ENCODE measurements around the gene CFAP97.
"Not testable (repeated sequence)": the region's sequence is repeated elsewhere in the genome, so short reads cannot be mapped to it uniquely, and the experiment has no call there.

Gene CFAP97

GRCh38 chr4:185138161-185138560, 65.6 kb downstream of the CFAP97 start:
- DNase-seq (ENCODE audit: low spot score) = no peak

GRCh38 chr4:185137233-185137925, 66.4 kb downstream of the CFAP97 start:
- no peak for DNase-seq (ENCODE audit: low spot score)

- no peak for DNase-seq (ENCODE audit: low spot score)
These were observed 69.4 kb downstream of the CFAP97 start for GRCh38 chr4:185134307-185134869.

- peak; percentile 71 for DNase-seq (ENCODE audit: low spot score)
These were observed 75.3 kb downstream of the CFAP97 start for GRCh38 chr4:185128272-185129119.

GRCh38 chr4:185127021-185127925, 76.5 kb downstream of the CFAP97 start:
- peak; percentile 70 for DNase-seq (ENCODE audit: low spot score)

GRCh38 chr4:185124006-185124405, 79.8 kb downstream of the CFAP97 start:
- DNase-seq (ENCODE audit: low spot score) = no peak

GRCh38 chr4:185122681-185123345, 81.0 kb downstream of the CFAP97 start:
- DNase-seq (ENCODE audit: low spot score) = no peak

GRCh38 chr4:185120631-185120946, 83.2 kb downstream of the CFAP97 start:
- no peak for DNase-seq (ENCODE audit: low spot score)

- DNase-seq (ENCODE audit: low spot score) = no peak
These were observed 83.7 kb downstream of the CFAP97 start for GRCh38 chr4:185119927-185120630.

- not testable (repeated sequence) for DNase-seq (ENCODE audit: low spot score)
These were observed 84.3 kb downstream of the CFAP97 start for GRCh38 chr4:185119467-185119866.

GRCh38 chr4:185118876-185119275, 84.9 kb downstream of the CFAP97 start:
- no peak for DNase-seq (ENCODE audit: low spot score)

- no peak for DNase-seq (ENCODE audit: low spot score)
These were observed 86.4 kb downstream of the CFAP97 start for GRCh38 chr4:185117300-185117934.

- peak; percentile 73 for DNase-seq (ENCODE audit: low spot score)
These were observed 88.0 kb downstream of the CFAP97 start for GRCh38 chr4:185115827-185116232.

GRCh38 chr4:185113340-185113739, 90.5 kb downstream of the CFAP97 start:
- DNase-seq (ENCODE audit: low spot score) = no peak

- no peak for DNase-seq (ENCODE audit: low spot score)
These were observed 91.7 kb downstream of the CFAP97 start for GRCh38 chr4:185112104-185112503.

GRCh38 chr4:185110375-185110823, 93.4 kb downstream of the CFAP97 start:
- DNase-seq (ENCODE audit: low spot score) = no peak

GRCh38 chr4:185109736-185110135, 94.1 kb downstream of the CFAP97 start:
- no peak for DNase-seq (ENCODE audit: low spot score)

Data from ecto neural progenitor cell (in vitro differentiated cells).